Colonic mucosa (tissue), 4 donors: ENCODE results near the gene TIMM17B. TPM values are rescaled to one million over a fixed set of nuclear protein-coding genes. Genes with fewer than 3 reads are reported as not detected.

Source experiments
- DNase-seq: peaks from one replicate; pipeline ENCODE4 v3.0.0-alpha.2; 2020
- H3K27ac ChIP-seq: fragments of 200-600 bp; one replicate; pipeline ENCODE4 v1.8.0; 2021
- H3K27me3 ChIP-seq: fragments of 200-600 bp; one replicate; pipeline ENCODE4 v1.8.0; 2021
- H3K36me3 ChIP-seq: fragments of 200-600 bp; one replicate; pipeline ENCODE4 v1.8.0; 2021
- H3K4me1 ChIP-seq: fragments of 200-600 bp; one replicate; pipeline ENCODE4 v1.8.0; 2021; ENCODE audit warnings: mild to moderate bottlenecking
- H3K4me3 ChIP-seq: fragments of 200-600 bp; one replicate; pipeline ENCODE4 v1.8.0; 2021
- H3K9ac ChIP-seq, 2 donors: one replicate each; pipeline ENCODE4 v1.7.0; 2013; ENCODE audit warnings: control low read depth in 2 of 2, low read depth in 2 of 2, low read length in 2 of 2
- H3K9me3 ChIP-seq: fragments of 200-600 bp; one replicate; pipeline ENCODE4 v1.8.0; 2021
- intact Hi-C: fragments of 100-400 bp; cut with DNase I; formaldehyde crosslinking; loops from one replicate; pipeline ENCODE4 v1.14.1; 2022
- total RNA-seq, 2 donors: library from RNA; stranded (reverse); fragmentation: NEBNext Ultra II Directional in 1 of 2; extraction: Animal tissue kit (Norgen Biotek cat#: 25700) in 1 of 2; gene quantifications; one replicate each; pipeline ENCODE4 v1.2.1, GENCODE V29; 2021
- TF ChIP-seq, protein P1 (sequence below): fragments of 200-600 bp; IDR thresholded peaks from one replicate; pipeline ENCODE4 v1.8.0; 2022; ENCODE audit warnings: antibody characterized with exemption, mild to moderate bottlenecking
- donor health status: healthy.
- donor health status: DM: no; HTN: no; CAD: no.
- donor health status: DM: no; HTN: no; CAD: no.

TIMM17B gene
- total RNA-seq, result 10 to 100 TPM; 48.8 to 91.0 TPM

- intact Hi-C loops, result no loop called here
- Histone ChIP-seq H3K4me3 (peak within 1 kb of the TSS; percentile 57), H3K9ac (peak within 1 kb of the TSS; percentile 75 to 87), H3K27me3 (no peaks in the 10 kb centered on the region), H3K9me3 (no peaks in the 10 kb centered on the region), H3K27ac (peak within 1 kb of the TSS; percentile 92), H3K36me3 (no peaks in the 10 kb centered on the region), H3K4me1 (no peaks in the 10 kb centered on the region)
- peak; percentile 89 for DNase-seq
- TF ChIP-seq, protein P1, sequence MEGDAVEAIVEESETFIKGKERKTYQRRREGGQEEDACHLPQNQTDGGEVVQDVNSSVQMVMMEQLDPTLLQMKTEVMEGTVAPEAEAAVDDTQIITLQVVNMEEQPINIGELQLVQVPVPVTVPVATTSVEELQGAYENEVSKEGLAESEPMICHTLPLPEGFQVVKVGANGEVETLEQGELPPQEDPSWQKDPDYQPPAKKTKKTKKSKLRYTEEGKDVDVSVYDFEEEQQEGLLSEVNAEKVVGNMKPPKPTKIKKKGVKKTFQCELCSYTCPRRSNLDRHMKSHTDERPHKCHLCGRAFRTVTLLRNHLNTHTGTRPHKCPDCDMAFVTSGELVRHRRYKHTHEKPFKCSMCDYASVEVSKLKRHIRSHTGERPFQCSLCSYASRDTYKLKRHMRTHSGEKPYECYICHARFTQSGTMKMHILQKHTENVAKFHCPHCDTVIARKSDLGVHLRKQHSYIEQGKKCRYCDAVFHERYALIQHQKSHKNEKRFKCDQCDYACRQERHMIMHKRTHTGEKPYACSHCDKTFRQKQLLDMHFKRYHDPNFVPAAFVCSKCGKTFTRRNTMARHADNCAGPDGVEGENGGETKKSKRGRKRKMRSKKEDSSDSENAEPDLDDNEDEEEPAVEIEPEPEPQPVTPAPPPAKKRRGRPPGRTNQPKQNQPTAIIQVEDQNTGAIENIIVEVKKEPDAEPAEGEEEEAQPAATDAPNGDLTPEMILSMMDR, result no peak
These were observed at the start of gene TIMM17B, which contains the start of gene PQBP1 for GRCh38 chrX:48897625-48898306. Gene TIMM17B (minus strand): TSS chrX:48897768. CDS start chrX:48897749, 19 bp downstream. Gene PQBP1 (plus strand): TSS chrX:48897930. CDS start chrX:48898510, 580 bp downstream.

DNA sequence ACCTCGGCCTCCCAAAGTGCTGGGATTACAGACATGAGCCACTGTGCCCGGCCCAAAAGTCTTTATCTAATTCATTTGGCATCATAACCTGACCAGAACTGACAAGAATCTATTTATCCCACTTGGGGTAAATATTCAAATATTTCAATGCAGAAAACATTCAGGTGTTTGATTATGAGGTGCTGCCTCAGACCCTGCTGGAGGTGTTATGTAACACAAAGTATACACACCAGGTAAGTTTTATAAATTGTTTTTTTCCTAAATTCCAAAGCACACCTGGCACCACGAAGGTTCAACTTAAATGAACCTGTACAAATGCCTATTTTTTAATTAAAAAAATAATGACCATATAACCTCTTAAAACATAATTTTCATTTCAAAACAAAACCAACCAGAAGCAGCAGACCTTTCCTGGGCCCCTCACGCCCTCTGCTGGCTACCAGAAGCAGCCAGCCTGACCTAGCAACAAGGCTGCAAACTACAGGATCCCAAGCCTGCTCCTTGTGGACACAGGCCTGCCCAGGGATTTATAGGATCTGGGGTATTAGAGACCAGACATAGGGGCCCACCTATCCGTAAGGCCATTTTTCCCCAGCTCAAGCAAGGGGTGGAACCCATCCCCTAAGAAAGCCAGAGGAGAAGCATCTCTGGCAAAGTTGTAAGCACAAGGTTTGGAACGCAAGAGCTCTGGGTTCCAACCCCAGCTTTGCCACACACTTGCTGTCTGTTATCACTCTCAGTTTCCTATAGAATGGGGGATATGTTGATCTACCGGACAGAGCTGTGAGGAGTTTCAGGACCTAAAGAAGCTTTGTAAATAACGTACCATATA is 48.2 kb upstream of the TIMM17B start:
- Histone ChIP-seq H3K27me3 (no peaks in the 10 kb centered on the region), H3K4me3 (no peak overlapping the region), H3K36me3 (no peaks in the 10 kb centered on the region), H3K27ac (no peak overlapping the region), H3K9me3 (no peaks in the 10 kb centered on the region), H3K9ac (no peak overlapping the region), H3K4me1 (no peaks in the 10 kb centered on the region)
- DNase-seq, result peak; percentile 55
- intact Hi-C loops, result no loop called here
- TF ChIP-seq, protein P1, result peak; percentile 86

GRCh38 chrX:48942895-48943294 is 45.3 kb upstream of the TIMM17B start:
- H3K9ac ChIP-seq, result no peak overlapping the region
- no peaks in the 10 kb centered on the region for H3K9me3 ChIP-seq
- H3K27me3 ChIP-seq, result no peaks in the 10 kb centered on the region
- TF ChIP-seq, protein P1, result no peak
- no peak overlapping the region for H3K27ac ChIP-seq
- no peak overlapping the region for H3K4me3 ChIP-seq
- intact Hi-C loops, result no loop called here
- H3K36me3 ChIP-seq, result no peaks in the 10 kb centered on the region
- no peaks in the 10 kb centered on the region for H3K4me1 ChIP-seq
- no peak for DNase-seq

DNA sequence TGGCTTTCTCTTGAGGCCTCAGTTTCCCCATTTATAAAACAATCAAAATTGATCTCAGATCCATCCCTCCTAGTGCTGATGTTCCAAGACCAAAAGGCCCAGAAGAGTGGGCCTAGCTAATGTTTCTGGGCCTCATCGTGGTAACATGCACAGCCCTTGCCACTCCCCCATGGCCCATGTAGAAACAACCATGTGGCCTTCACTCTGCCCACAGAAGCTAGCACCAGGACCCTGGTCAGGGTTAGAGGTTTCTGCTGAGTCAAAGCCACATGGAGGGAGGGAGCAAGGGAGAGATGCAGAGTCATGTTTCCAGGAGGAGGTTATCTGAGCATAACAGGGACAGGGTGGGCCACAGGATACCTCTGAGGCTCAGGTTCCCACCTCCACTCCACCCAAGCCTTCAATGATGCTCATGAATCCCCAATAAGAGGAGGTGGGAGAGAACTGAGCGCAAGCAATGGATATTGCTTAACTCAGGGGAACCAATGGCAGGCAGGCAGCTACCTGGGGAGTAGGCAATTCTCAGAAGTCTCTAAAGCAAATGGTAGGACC is 42.9 kb upstream of the TIMM17B start:
- intact Hi-C loops, result no loop called here
- TF ChIP-seq, protein P1, result no peak
- no peak overlapping the region for H3K27ac ChIP-seq
- no peak overlapping the region for H3K9ac ChIP-seq
- no peak overlapping the region for H3K4me3 ChIP-seq
- no peaks in the 10 kb centered on the region for H3K36me3 ChIP-seq
- no peaks in the 10 kb centered on the region for H3K9me3 ChIP-seq
- H3K4me1 ChIP-seq, result no peaks in the 10 kb centered on the region
- H3K27me3 ChIP-seq, result no peaks in the 10 kb centered on the region
- DNase-seq, result no peak

DNA sequence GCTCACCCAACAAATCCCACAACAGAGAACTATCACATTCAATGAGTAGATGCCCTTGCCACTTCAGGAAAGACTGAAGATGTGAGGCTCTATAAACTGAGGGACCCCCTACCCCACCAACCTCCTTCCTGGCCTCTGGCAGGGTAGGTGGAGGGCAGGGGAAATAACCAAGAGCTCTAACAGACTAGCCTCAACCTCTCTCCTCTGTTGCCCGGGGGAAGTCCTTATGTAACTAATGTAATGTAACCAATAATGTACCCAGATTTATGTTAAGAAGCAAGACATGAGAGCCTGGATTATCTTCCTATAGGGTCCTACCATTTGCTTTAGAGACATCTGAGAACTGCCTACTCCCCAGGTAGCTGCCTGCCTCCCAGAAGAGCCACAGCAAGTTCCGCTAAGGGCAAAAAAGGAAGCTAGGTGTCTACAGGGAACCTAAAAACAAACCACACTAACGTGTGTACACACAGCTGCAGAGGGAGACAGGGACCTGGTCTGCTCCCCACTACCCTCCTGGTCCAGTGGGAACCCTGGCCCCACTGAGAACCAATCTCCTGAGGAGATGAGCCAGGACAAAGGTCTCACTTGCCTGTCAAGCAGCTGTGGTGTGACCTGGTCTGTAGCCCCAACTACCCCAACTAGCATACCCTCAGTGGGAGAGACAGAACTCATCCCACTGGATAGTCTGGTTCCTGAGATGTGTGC is 42.1 kb upstream of the TIMM17B start:
- Histone ChIP-seq H3K27ac (peak overlapping the region; percentile 27), H3K4me1 (no peaks in the 10 kb centered on the region), H3K9ac (peak overlapping the region in 1 of 2 donors; percentile 38), H3K9me3 (no peaks in the 10 kb centered on the region), H3K36me3 (no peaks in the 10 kb centered on the region), H3K4me3 (no peak overlapping the region), H3K27me3 (no peaks in the 10 kb centered on the region)
- intact Hi-C loops, result no loop called here
- no peak for DNase-seq
- TF ChIP-seq, protein P1, result no peak
